HCT116 (cell line): ENCODE data around the gene RBM47. TPM values are rescaled to one million over a fixed set of nuclear protein-coding genes. Genes with fewer than 3 reads are reported as not detected.

ENCODE experiments used
- ATAC-seq: fragments of 200-7000 bp; cut with Tn5 transposase; 2 replicates; pipeline ENCODE4 v1.9.1; 2020; ENCODE audit warnings: mild to moderate bottlenecking, moderate library complexity
- BruUV-seq: library from RNA; stranded (reverse); fragments of 400-500 nt; replicated peaks from 2 replicates; lab custom pipeline; 2021; lab: Mats Ljungman, UMichigan
- CTCF ChIA-PET: fragments of 300-600 bp; sonication (Branson Sonifier 250); formaldehyde crosslinking; loops from one replicate; lab custom pipeline; 2021; ENCODE audit warnings: antibody characterized with exemption; lab: Charles Lee
- POLR2A ChIA-PET: fragments of 300-600, 350-600 bp; sonication (Branson Sonifier 250); formaldehyde crosslinking; loops from one replicate; lab custom pipeline; 2021; ENCODE audit warnings: antibody characterized with exemption; lab: Charles Lee
- RAD21 ChIA-PET, 2 experiments: fragments of 300-600 bp; sonication (Branson Sonifier 250); formaldehyde crosslinking; loops; one replicate each; lab custom pipeline; 2023; ENCODE audit warnings: low total read pairs in 2 of 2; ENCODE audit not compliant: uncharacterized antibody in 2 of 2, unreplicated experiment in 2 of 2, low non-redundant PET in 1 of 2; lab: Charles Lee
- DNase-seq: peaks from one replicate; pipeline ENCODE4 v3.0.0-alpha.2; 2010; ENCODE audit warnings: low read depth, low spot score
- H2AFZ ChIP-seq: fragments of 200-600 bp; shearing (Covaris generic), sonication (generic); 2 replicates; pipeline ENCODE4 v1.6.1; 2017; ENCODE audit warnings: low read depth, mixed run types, mixed read lengths, antibody characterized with exemption, low read length; ENCODE audit not compliant: poor library complexity, severe bottlenecking
- H3K27ac ChIP-seq: 2 replicates; pipeline ENCODE4 v1.5.1; 2012; ENCODE audit warnings: low read depth, low read length
- H3K27me3 ChIP-seq: fragments of 200-600 bp; sonication (generic); 2 replicates; pipeline ENCODE4 v1.6.1; 2016; ENCODE audit warnings: mixed run types, low read length, mixed read lengths; ENCODE audit not compliant: insufficient read depth
- H3K36me3 ChIP-seq, 2 experiments: fragments of 200-500 bp in 1 of 2; fragments of 200-600 bp in 1 of 2; sonication (Bioruptor generic) in 1 of 2; sonication (generic) in 1 of 2; 2 replicates each; pipeline versions ENCODE4 v1.5.1 to v1.6.1; 2014 to 2016; ENCODE audit warnings: low read length in 2 of 2, inconsistent platforms in 1 of 2, mixed read lengths in 1 of 2, mixed run types in 1 of 2; ENCODE audit not compliant: insufficient read depth in 2 of 2, control insufficient read depth in 1 of 2
- H3K4me1 ChIP-seq, 2 experiments: fragments of 200-600 bp in 1 of 2; sonication (generic) in 1 of 2; 2 replicates each; pipeline versions ENCODE4 v1.5.1 to v1.6.1; 2012 to 2017; ENCODE audit warnings: low read length in 2 of 2, inconsistent platforms in 1 of 2, mild to moderate bottlenecking in 1 of 2, mixed read lengths in 1 of 2, mixed run types in 1 of 2, moderate library complexity in 1 of 2; ENCODE audit not compliant: insufficient read depth in 2 of 2, control insufficient read depth in 1 of 2
- H3K4me2 ChIP-seq: fragments of 200-600 bp; sonication (generic); 2 replicates; pipeline ENCODE4 v1.6.1; 2017; ENCODE audit warnings: mixed run types, low read length, mixed read lengths
- H3K4me3 ChIP-seq, 2 experiments: fragments of 200-600 bp in 1 of 2; sonication (generic) in 1 of 2; replicated peaks in 1 of 2; 2 replicates each; pipeline ENCODE4 v1.5.1; 2011 to 2016; ENCODE audit warnings: low read length in 2 of 2, control low read depth in 1 of 2, low read depth in 1 of 2, mild to moderate bottlenecking in 1 of 2, mixed read lengths in 1 of 2, mixed run types in 1 of 2
- H3K79me2 ChIP-seq: fragments of 200-600 bp; sonication (generic); 2 replicates; pipeline ENCODE4 v1.6.1; 2017; ENCODE audit warnings: mild to moderate bottlenecking, mixed run types, low read length, moderate library complexity, mixed read lengths; ENCODE audit not compliant: insufficient read depth
- H3K9ac ChIP-seq: fragments of 200-600 bp; sonication (generic); 2 replicates; pipeline ENCODE4 v1.6.1; 2016; ENCODE audit warnings: low read length, mixed read lengths
- H3K9me2 ChIP-seq: fragments of 200-600 bp; sonication (generic), shearing (Covaris generic); 2 replicates; pipeline ENCODE4 v1.6.1; 2017; ENCODE audit warnings: mixed run types, mild to moderate bottlenecking, moderate library complexity; ENCODE audit not compliant: insufficient read depth
- H3K9me3 ChIP-seq, 2 experiments: fragments of 200-500 bp in 1 of 2; fragments of 200-600 bp in 1 of 2; sonication (Bioruptor generic) in 1 of 2; sonication (generic) in 1 of 2; 2 replicates each; pipeline ENCODE4 v1.6.1; 2014 to 2017; ENCODE audit warnings: low read length in 2 of 2, mixed read lengths in 2 of 2, inconsistent platforms in 1 of 2, low read depth in 1 of 2, mild to moderate bottlenecking in 1 of 2, mixed run types in 1 of 2, moderate library complexity in 1 of 2; ENCODE audit not compliant: control insufficient read depth in 1 of 2, insufficient read depth in 1 of 2
- H4K20me1 ChIP-seq: fragments of 200-600 bp; sonication (generic), shearing (Covaris generic); 2 replicates; pipeline ENCODE4 v1.6.1; 2017; ENCODE audit warnings: mixed run types, mild to moderate bottlenecking, moderate library complexity; ENCODE audit not compliant: insufficient read depth
- CEBPB ChIP-seq: IDR thresholded peaks from 2 replicates; pipeline ENCODE4 v1.6.1; 2012; ENCODE audit warnings: low read depth
- EZH2 ChIP-seq: fragments of 200-600 bp; sonication (generic); IDR thresholded peaks from 2 replicates; pipeline ENCODE4 v1.6.1; 2017; ENCODE audit warnings: antibody characterized with exemption, mixed run types
- POLR2AphosphoS5 ChIP-seq: IDR thresholded peaks from 2 replicates; pipeline ENCODE4 v1.6.1; 2011; ENCODE audit warnings: mild to moderate bottlenecking, low read depth, low read length, moderate library complexity
- RAD21 ChIP-seq: IDR thresholded peaks from 2 replicates; pipeline ENCODE4 v1.6.1; 2012; ENCODE audit warnings: low read depth, mild to moderate bottlenecking
- SRF ChIP-seq: IDR thresholded peaks from 2 replicates; pipeline ENCODE4 v1.6.1; 2012; ENCODE audit warnings: low read depth
- TCF7L2 ChIP-seq: IDR thresholded peaks from 2 replicates; pipeline ENCODE4 v1.7.0; 2011; ENCODE audit warnings: borderline replicate concordance, inconsistent platforms; ENCODE audit not compliant: insufficient read depth, insufficient read length; ENCODE audit errors: extremely low read depth
- YY1 ChIP-seq: IDR thresholded peaks from 2 replicates; pipeline ENCODE4 v1.6.1; 2011; ENCODE audit warnings: low read length, low read depth, moderate library complexity, mild to moderate bottlenecking; ENCODE audit not compliant: insufficient replicate concordance; ENCODE audit errors: extremely low read depth
- ZFX ChIP-seq: fragments of 450-650 bp; IDR thresholded peaks from 2 replicates; pipeline ENCODE4 v1.6.1; 2017
- intact Hi-C: fragments of 100-400 bp; cut with micrococcal nuclease; formaldehyde crosslinking; loops from 2 replicates; pipeline ENCODE4 v1.10.0; 2022
- total RNA-seq: library from RNA; stranded (reverse); gene quantifications from one replicate; pipeline ENCODE4 v1.2.1, GENCODE V29; 2021; ENCODE audit not compliant: unreplicated experiment
- TF ChIP-seq, protein P1 (sequence below): IDR thresholded peaks from 2 replicates; pipeline ENCODE4 v1.6.1; 2012

The RBM47 gene
- total RNA-seq, 1 experiment from 2014 or later = 22.2 TPM

- Histone ChIP-seq H3K4me3 (no peak overlapping the region), H3K9me2 (no peaks in the 10 kb centered on the region), H3K27ac (no peak overlapping the region), H2AFZ (no peak overlapping the region), H3K27me3 (no peaks in the 10 kb centered on the region), H3K36me3 (no peaks in the 10 kb centered on the region), H3K9ac (no peak overlapping the region), H3K79me2 (no peaks in the 10 kb centered on the region), H3K4me2 (no peak overlapping the region), H4K20me1 (no peaks in the 10 kb centered on the region), H3K4me1 (no peaks in the 10 kb centered on the region), H3K9me3 (no peaks in the 10 kb centered on the region)
- DNase-seq (no peak), ATAC-seq (no peak)
- intact Hi-C loops = no loop called here
- ChIA-PET RAD21 (no interaction called here), POLR2A (no interaction called here), CTCF (no interaction called here)
- no TSS peak for BruUV-seq
- TF ChIP-seq EZH2 (no peak), ZFX (no peak), POLR2AphosphoS5 (no peak), SRF (no peak), TCF7L2 (no peak)
- TF ChIP-seq, protein P1, sequence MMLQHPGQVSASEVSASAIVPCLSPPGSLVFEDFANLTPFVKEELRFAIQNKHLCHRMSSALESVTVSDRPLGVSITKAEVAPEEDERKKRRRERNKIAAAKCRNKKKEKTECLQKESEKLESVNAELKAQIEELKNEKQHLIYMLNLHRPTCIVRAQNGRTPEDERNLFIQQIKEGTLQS = no peak
These were observed 37.6 kb downstream of the RBM47 start for GRCh38 chr4:40592034-40592433.

GRCh38 chr4:40587826-40588225, 41.8 kb downstream of the RBM47 start:
- H3K4me3 ChIP-seq = no peak overlapping the region
- H3K9me3 ChIP-seq = no peaks in the 10 kb centered on the region
- H3K9me2 ChIP-seq = no peaks in the 10 kb centered on the region
- intact Hi-C loops = no loop called here
- no peak for DNase-seq
- H2AFZ ChIP-seq = no peak overlapping the region
- H4K20me1 ChIP-seq = no peaks in the 10 kb centered on the region
- no peak for TF ChIP-seq YY1
- no peak for TF ChIP-seq RAD21
- no peak for TF ChIP-seq CEBPB
- no peaks in the 10 kb centered on the region for H3K36me3 ChIP-seq
- ChIA-PET CTCF (no interaction called here), POLR2A (no interaction called here), RAD21 (no interaction called here)
- ATAC-seq = no peak
- H3K27me3 ChIP-seq = no peaks in the 10 kb centered on the region
- no peak overlapping the region for H3K4me2 ChIP-seq
- no TSS peak for BruUV-seq
- no peaks in the 10 kb centered on the region for H3K79me2 ChIP-seq
- no peak overlapping the region for H3K9ac ChIP-seq
- no peak overlapping the region for H3K27ac ChIP-seq
- H3K4me1 ChIP-seq = no peaks in the 10 kb centered on the region
